Urothelium cell line (cell line): ENCODE measurements around the gene MCM9.
"Not testable (repeated sequence)": the region's sequence is repeated elsewhere in the genome, so short reads cannot be mapped to it uniquely, and the experiment has no call there.

Experiments used
- DNase-seq: peaks from one replicate; pipeline ENCODE4 v3.0.0; 2011; ENCODE audit warnings: low spot score, mixed read lengths
- FAIRE-seq: peaks from 2 replicates; lab custom pipeline; 2011; peaks lifted over from hg19 to GRCh38; lab: Jason Lieb, UNC

MCM9 gene

GRCh38 chr6:118775381-118775780 lies 159.6 kb downstream of the MCM9 start:
- no peak for FAIRE-seq

GRCh38 chr6:118774581-118774980 lies 160.4 kb downstream of the MCM9 start:
- DNase-seq (no peak), FAIRE-seq (no peak)

More at GRCh38 chr6:118775381-118775780, 159.6 kb downstream of the MCM9 start:
- no peak for DNase-seq

- DNase-seq: no peak
- no peak for FAIRE-seq
Observed at GRCh38 chr6:118772886-118773285, 162.1 kb downstream of the MCM9 start.

GRCh38 chr6:118771253-118771652 lies 163.7 kb downstream of the MCM9 start:
- FAIRE-seq (no peak), DNase-seq (no peak)

DNA sequence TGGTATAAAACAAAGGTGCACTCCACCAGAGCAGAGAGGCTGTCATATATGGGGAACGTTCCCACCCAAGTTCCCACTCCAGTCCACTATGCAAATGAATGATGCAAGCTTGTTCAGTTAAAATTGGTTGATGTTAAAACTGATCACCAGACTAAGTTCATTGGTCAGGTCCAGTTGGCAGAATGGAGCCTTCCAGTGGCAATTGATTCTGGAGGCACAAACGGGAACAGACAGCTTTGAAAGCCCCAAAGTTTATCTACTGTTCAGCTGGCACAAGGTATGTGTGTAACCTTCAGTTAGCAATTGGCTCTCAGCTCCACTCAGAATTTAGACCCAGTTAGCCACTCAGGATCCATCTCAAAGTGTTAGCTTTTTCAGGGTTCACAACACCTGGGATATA lies 164.1 kb downstream of the MCM9 start:
- FAIRE-seq: no peak
- no peak for DNase-seq

GRCh38 chr6:118770112-118770788 lies 164.7 kb downstream of the MCM9 start:
- FAIRE-seq: no peak
- DNase-seq: no peak

DNA sequence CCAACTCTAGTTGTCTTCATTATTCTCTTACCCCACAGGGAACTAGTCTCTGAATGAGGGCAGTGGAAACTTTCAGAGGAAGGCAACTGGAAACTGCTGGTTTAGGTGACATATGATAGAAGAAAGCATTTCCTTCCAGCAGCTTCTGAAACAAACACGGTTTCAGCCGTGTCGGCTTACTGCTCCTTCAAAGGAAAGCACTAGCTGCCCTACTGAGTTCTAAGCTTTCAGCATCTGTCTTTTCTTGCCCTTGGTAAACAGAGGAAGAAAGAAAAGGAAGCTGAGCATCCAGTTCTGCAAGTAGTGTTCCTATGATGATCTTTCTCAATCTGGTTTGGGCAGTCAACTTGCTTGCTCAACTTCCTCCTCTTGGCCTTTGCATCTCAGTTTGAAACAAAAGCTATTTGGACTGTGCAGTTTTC lies 166.0 kb downstream of the MCM9 start:
- FAIRE-seq (no peak), DNase-seq (no peak)

GRCh38 chr6:118768441-118768840 lies 166.5 kb downstream of the MCM9 start:
- DNase-seq: no peak
- FAIRE-seq: no peak

DNA sequence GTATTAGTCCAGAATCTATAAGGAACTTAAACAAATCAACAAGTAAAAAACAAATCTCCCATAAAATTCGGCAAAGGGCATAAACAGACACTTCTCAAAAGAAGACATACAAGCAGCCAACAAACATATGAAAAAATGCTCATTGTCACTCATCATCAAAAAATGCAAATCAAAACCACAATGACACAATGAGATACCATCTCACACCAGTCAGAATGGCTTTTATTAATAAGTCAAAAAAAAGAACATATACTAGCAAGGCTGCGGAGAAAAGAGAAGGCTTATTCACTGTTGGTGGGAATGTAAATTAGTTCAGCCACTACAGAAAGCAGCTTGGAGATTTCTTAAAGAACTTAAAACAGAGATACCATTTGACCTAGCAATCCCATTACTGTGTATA lies 169.6 kb downstream of the MCM9 start:
- not testable (repeated sequence) for FAIRE-seq, DNase-seq

GRCh38 chr6:118764766-118765165 lies 170.2 kb downstream of the MCM9 start:
- FAIRE-seq (no peak), DNase-seq (no peak)
